GM21423 (cell line): ENCODE measurements around the gene CLSTN2.

Experiments used
- ATAC-seq: cut with Tn5 transposase; IDR thresholded peaks from one replicate; pipeline ENCODE4 v1.9.1; 2021; ENCODE audit warnings: mild to moderate bottlenecking, moderate library complexity; ENCODE audit not compliant: unreplicated experiment

CLSTN2 gene

GRCh38 chr3:140051019-140051957 lies 116.3 kb downstream of the CLSTN2 start:
- ATAC-seq: no peak

- ATAC-seq: no peak
These were observed 118.1 kb downstream of the CLSTN2 start for GRCh38 chr3:140052771-140053702.

GRCh38 chr3:140053794-140054193 lies 118.8 kb downstream of the CLSTN2 start:
- no peak for ATAC-seq

GRCh38 chr3:140055092-140055791 lies 120.3 kb downstream of the CLSTN2 start:
- no peak for ATAC-seq

GRCh38 chr3:140056047-140056446 lies 121.1 kb downstream of the CLSTN2 start:
- no peak for ATAC-seq

GRCh38 chr3:140061211-140061610 lies 126.2 kb downstream of the CLSTN2 start:
- ATAC-seq: no peak

- no peak for ATAC-seq
These were observed 127.5 kb downstream of the CLSTN2 start for GRCh38 chr3:140062461-140062860.

GRCh38 chr3:140067487-140067886 lies 132.5 kb downstream of the CLSTN2 start:
- no peak for ATAC-seq

- ATAC-seq: no peak
These were observed 133.6 kb downstream of the CLSTN2 start for GRCh38 chr3:140068494-140069017.

- no peak for ATAC-seq
These were observed 138.5 kb downstream of the CLSTN2 start for GRCh38 chr3:140073278-140074045.

GRCh38 chr3:140076552-140076951 lies 141.6 kb downstream of the CLSTN2 start:
- ATAC-seq: no peak

- no peak for ATAC-seq
These were observed 142.4 kb downstream of the CLSTN2 start for GRCh38 chr3:140077406-140077805.

GRCh38 chr3:140078343-140078742 lies 143.4 kb downstream of the CLSTN2 start:
- ATAC-seq: no peak

GRCh38 chr3:140078940-140079339 lies 144.0 kb downstream of the CLSTN2 start:
- ATAC-seq: no peak

- no peak for ATAC-seq
These were observed 146.9 kb downstream of the CLSTN2 start for GRCh38 chr3:140081887-140082286.

GRCh38 chr3:140085001-140085400 lies 150.0 kb downstream of the CLSTN2 start:
- no peak for ATAC-seq

GRCh38 chr3:140086642-140087041 lies 151.7 kb downstream of the CLSTN2 start:
- no peak for ATAC-seq

GRCh38 chr3:140088058-140088457 lies 153.1 kb downstream of the CLSTN2 start:
- no peak for ATAC-seq

GRCh38 chr3:140088513-140088912 lies 153.5 kb downstream of the CLSTN2 start:
- ATAC-seq: no peak
